Heart left ventricle (tissue), 13 donors: ENCODE data around the gene PTMS.

Source experiments
- CTCF ChIP-seq, 12 donors: fragments of 200-600 bp; sonication (generic) in 4 of 12; IDR thresholded peaks; one replicate each; pipeline versions ENCODE4 v1.5.0 to v1.8.0; 2018 to 2022; ENCODE audit warnings: antibody characterized with exemption in 12 of 12, mild to moderate bottlenecking in 5 of 12
- POLR2A ChIP-seq, 2 donors: fragments of 450-650 bp; IDR thresholded peaks; one replicate each; pipeline ENCODE4 v1.6.1; 2017; ENCODE audit warnings: antibody characterized with exemption in 2 of 2, mild to moderate bottlenecking in 2 of 2, moderate library complexity in 2 of 2
- donor health status: ischemic (EF 13 %, LVEDD 7.1; RV severe dilation, severe dysfunction).
- donor health status: DM: no; HTN: yes; CAD: no.
- donor health status: DM: no; HTN: no; CAD: no.
- donor health status: ischemic (EF 25% LVEDD 6.9; RV normal size, moderate dysfunction).
- donor health status: ischemic (EF 25% LVEDD 5.7; RV mildly dilated, moderate dysfunction).
- donor health status: ischemic (EF 35%, LVEDD 5.7; RV mildly dilated, moderate dysfunction).
- donor health status: nonischemic (EF 11% LVEDD 7.7; RV severe dilation, severe dysfunction).
- donor health status: DM: yes; HTN: yes; CAD: no.
- donor health status: PGD.
- donor health status: ischemic (EF 29% LVEDD 5.4; RV normal size, mild dysfunction).
- donor health status: nonischemic (EF 23%, LVEDD 6.1; RV moderate dilation, normal function).

- TF ChIP-seq POLR2A (IDR thresholded peaks at IDR 0.05) (peak in 1 of 2 donors; percentile 22), CTCF (IDR thresholded peaks at IDR 0.05) (no peak)
Observed at GRCh38 chr12:6788972-6789924, 23.1 kb downstream of the PTMS start, which contains the start of gene CD4.
